ENCODE measurements around the gene MAD1L1. TPM values are rescaled to one million over a fixed set of nuclear protein-coding genes. Genes with fewer than 3 reads are reported as not detected.

MAD1L1 gene
- total and polyA plus RNA-seq, 2 of the 4 experiments (the other 2 are of a cell fraction): 29.0 to 40.9 TPM

GRCh38 chr7:2138146-2138765 is 94.5 kb downstream of the MAD1L1 start:
- Histone ChIP-seq H2BK5ac (ENCODE audit: low read depth, low read length, poor library complexity, severe bottlenecking) (no peak overlapping the region), H2AK5ac (ENCODE audit: low read depth, low read length) (no peak overlapping the region), H2BK120ac (ENCODE audit: low read depth, low read length) (no peak overlapping the region), H3K56ac (ENCODE audit: extremely low read depth, insufficient read depth, low read length) (no peak overlapping the region), H3K18ac (ENCODE audit: low read depth, low read length) (no peak overlapping the region), H3K23ac (ENCODE audit: low read depth, low read length) (no peak overlapping the region), H2BK20ac (ENCODE audit: low read depth, low read length) (no peak overlapping the region), H2BK15ac (ENCODE audit: low read depth, low read length) (no peak overlapping the region), H3K9me3 (ENCODE audit: control insufficient read depth, insufficient read depth, low read length) (no peaks in the 10 kb centered on the region), H3K4me2 (ENCODE audit: low read depth, low read length) (no peak overlapping the region), H4K91ac (ENCODE audit: insufficient read depth, low read depth, low read length) (no peak overlapping the region), H3K14ac (replicated peaks; ENCODE audit: low read depth, low read length) (no peak overlapping the region), H3K4ac (ENCODE audit: low read depth, low read length) (no peak overlapping the region), H3K4me1 (ENCODE audit: control insufficient read depth, insufficient read depth, low read length) (no peaks in the 10 kb centered on the region), H4K20me1 (ENCODE audit: insufficient read depth, low read length) (peaks cover 11% of the 10 kb centered on the region), H2AK9ac (replicated peaks; ENCODE audit: low read depth, low read length, poor library complexity) (no peak overlapping the region), H4K5ac (ENCODE audit: low read depth, low read length) (no peak overlapping the region), H3K36me3 (ENCODE audit: control insufficient read depth, insufficient read depth, low read length) (peaks cover 11% of the 10 kb centered on the region), H2AFZ (replicated peaks; ENCODE audit: low read length, poor library complexity) (no peak overlapping the region), H3K79me1 (ENCODE audit: low read depth in 1 of 2, low read length in 2 of 2) (no peaks in the 10 kb centered on the region; a peak in 1 of 4 replicates), H3K9me1 (ENCODE audit: insufficient read depth, low read length) (0 out of 2 replicates have a peak, but pooled peaks cover 4% of the 10 kb centered on the region), H3K27ac (ENCODE audit: insufficient read depth, low read length) (no peak overlapping the region), H3K27me3 (ENCODE audit: control insufficient read depth, insufficient read depth, low read length) (no peaks in the 10 kb centered on the region), H3K4me3 (ENCODE audit: insufficient read depth, low read depth, low read length) (no peak overlapping the region), H3K9ac (ENCODE audit: low read depth, low read length) (no peak overlapping the region), H4K8ac (ENCODE audit: low read depth in 2 of 2, low read length in 2 of 2) (no peak overlapping the region)
- TF ChIP-seq CHD1 (IDR thresholded peaks at IDR 0.05; ENCODE audit: low read depth, low read length) (no peak), RCOR1 (IDR thresholded peaks at IDR 0.05; ENCODE audit: insufficient replicate concordance, low read length) (no peak), POLR2A (IDR thresholded peaks at IDR 0.05; ENCODE audit: low read depth, low read length) (no peak), MXI1 (IDR thresholded peaks at IDR 0.05; ENCODE audit: borderline replicate concordance, low read depth, low read length) (no peak), NFE2L2 (IDR thresholded peaks at IDR 0.05; ENCODE audit: low read depth, low read length) (no peak), FOS (IDR thresholded peaks at IDR 0.05; ENCODE audit: low read depth, low read length) (no peak), CEBPB (IDR thresholded peaks at IDR 0.05; ENCODE audit: low read depth, low read length) (no peak), MAFK (IDR thresholded peaks at IDR 0.05; ENCODE audit: low read depth, low read length) (no peak), MAZ (IDR thresholded peaks at IDR 0.05; ENCODE audit: borderline replicate concordance, low read depth, low read length) (no peak), RAD21 (IDR thresholded peaks at IDR 0.05; ENCODE audit: low read length) (no peak)
- 100% methylated on average over 6 of the region's 17 CpGs; no CpG with 5 or more reads in 1 of the 2 experiments for WGBS, 2 experiments (ENCODE audit: extremely low coverage in 2 of 2, insufficient read length in 1 of 2)
- ChIA-PET CTCF (no interaction called here), POLR2A (ENCODE audit: unreplicated experiment) (no interaction called here)
- DNase-seq: no peak
- intact Hi-C loops (cut with micrococcal nuclease): no loop called here
- dilution Hi-C loops (cut with HindIII; ENCODE audit: low sequenced_read_pairs, unreplicated experiment): no loop called here
- in situ Hi-C loops (cut with MboI; ENCODE audit: low sequenced_read_pairs): no loop called here
- ATAC-seq (ENCODE audit: low read depth): no peak
- no TSS peak for BruUV-seq (replicated peaks)
